Neutrophil (primary cell): Measurements from ENCODE around the gene HOXC6.

Source experiments
- H3K27ac ChIP-seq: fragments of 200-600 bp; sonication (generic); 2 replicates; pipeline ENCODE4 v1.5.1; 2016; ENCODE audit warnings: mild to moderate bottlenecking, moderate library complexity
- H3K27me3 ChIP-seq: fragments of 200-600 bp; sonication (generic); 2 replicates; pipeline ENCODE4 v1.6.0; 2016; ENCODE audit warnings: mild to moderate bottlenecking
- H3K36me3 ChIP-seq: fragments of 200-600 bp; sonication (generic); 2 replicates; pipeline ENCODE4 v1.5.1; 2017
- H3K4me1 ChIP-seq, 2 experiments: fragments of 200-600 bp in 1 of 2; sonication (generic) in 1 of 2; 1 replicate in 1 of 2; 2 replicates in 1 of 2; pipeline versions ENCODE4 v1.5.1 to v1.6.1; 2013 to 2016; ENCODE audit warnings: low read depth in 1 of 2, low read length in 1 of 2, mild to moderate bottlenecking in 1 of 2, moderate library complexity in 1 of 2; ENCODE audit not compliant: control insufficient read depth in 1 of 2, insufficient read depth in 1 of 2
- H3K4me3 ChIP-seq, 2 experiments: fragments of 200-600 bp in 1 of 2; sonication (generic) in 1 of 2; 1 replicate in 1 of 2; 2 replicates in 1 of 2; pipeline ENCODE4 v1.5.1; 2013 to 2016; ENCODE audit warnings: low read depth in 1 of 2, low read length in 1 of 2, mild to moderate bottlenecking in 1 of 2, moderate library complexity in 1 of 2
- H3K9me3 ChIP-seq: fragments of 200-600 bp; sonication (generic); 2 replicates; pipeline ENCODE4 v1.5.1; 2016
- TF ChIP-seq, protein P1 (sequence below): fragments of 200-600 bp; sonication (generic); IDR thresholded peaks from 2 replicates; pipeline ENCODE4 v1.5.1; 2016; ENCODE audit warnings: antibody characterized with exemption

HOXC6 gene

DNA sequence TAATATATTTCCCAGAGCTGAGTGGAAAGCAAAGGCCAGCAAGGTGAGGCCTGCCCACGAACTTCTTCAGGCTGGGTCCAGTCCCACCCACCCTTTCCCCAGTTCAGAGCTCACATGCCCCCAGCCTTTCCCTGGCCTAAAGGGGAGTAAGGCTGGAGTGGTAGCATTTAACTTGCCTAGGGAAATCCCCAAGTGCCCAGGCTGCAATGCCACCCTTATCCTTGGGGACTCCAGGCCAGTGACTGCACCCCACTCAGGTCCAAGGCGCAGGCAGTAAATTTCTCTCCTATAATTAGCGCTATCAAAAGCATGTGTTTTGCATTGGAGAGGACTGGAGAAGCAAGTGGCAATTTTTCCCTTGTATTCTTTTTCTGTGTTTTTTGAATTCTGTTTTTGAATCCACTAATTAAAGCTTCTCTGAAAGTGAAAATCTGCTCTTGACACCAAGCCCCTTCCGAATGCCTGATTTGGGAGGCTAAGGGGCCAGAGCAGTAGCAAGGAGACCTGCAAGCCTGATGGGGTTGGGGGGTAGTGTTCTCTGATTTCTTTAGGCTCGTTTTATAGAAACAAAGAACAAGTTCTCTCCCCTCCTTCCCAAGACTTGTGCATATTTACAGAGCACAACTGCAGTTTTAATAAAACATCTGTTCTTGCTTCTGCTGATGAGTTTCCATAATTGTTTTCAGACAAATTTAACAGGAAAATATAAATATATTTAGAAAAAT, 3.5 kb upstream of the HOXC6 start:
- Histone ChIP-seq H3K27me3 (peaks cover 100% of the 10 kb centered on the region), H3K36me3 (no peaks in the 10 kb centered on the region), H3K4me1 (no peaks in the 10 kb centered on the region), H3K9me3 (no peaks in the 10 kb centered on the region), H3K4me3 (no peak overlapping the region), H3K27ac (no peak overlapping the region)
- TF ChIP-seq, protein P1, sequence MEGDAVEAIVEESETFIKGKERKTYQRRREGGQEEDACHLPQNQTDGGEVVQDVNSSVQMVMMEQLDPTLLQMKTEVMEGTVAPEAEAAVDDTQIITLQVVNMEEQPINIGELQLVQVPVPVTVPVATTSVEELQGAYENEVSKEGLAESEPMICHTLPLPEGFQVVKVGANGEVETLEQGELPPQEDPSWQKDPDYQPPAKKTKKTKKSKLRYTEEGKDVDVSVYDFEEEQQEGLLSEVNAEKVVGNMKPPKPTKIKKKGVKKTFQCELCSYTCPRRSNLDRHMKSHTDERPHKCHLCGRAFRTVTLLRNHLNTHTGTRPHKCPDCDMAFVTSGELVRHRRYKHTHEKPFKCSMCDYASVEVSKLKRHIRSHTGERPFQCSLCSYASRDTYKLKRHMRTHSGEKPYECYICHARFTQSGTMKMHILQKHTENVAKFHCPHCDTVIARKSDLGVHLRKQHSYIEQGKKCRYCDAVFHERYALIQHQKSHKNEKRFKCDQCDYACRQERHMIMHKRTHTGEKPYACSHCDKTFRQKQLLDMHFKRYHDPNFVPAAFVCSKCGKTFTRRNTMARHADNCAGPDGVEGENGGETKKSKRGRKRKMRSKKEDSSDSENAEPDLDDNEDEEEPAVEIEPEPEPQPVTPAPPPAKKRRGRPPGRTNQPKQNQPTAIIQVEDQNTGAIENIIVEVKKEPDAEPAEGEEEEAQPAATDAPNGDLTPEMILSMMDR = no peak

DNA sequence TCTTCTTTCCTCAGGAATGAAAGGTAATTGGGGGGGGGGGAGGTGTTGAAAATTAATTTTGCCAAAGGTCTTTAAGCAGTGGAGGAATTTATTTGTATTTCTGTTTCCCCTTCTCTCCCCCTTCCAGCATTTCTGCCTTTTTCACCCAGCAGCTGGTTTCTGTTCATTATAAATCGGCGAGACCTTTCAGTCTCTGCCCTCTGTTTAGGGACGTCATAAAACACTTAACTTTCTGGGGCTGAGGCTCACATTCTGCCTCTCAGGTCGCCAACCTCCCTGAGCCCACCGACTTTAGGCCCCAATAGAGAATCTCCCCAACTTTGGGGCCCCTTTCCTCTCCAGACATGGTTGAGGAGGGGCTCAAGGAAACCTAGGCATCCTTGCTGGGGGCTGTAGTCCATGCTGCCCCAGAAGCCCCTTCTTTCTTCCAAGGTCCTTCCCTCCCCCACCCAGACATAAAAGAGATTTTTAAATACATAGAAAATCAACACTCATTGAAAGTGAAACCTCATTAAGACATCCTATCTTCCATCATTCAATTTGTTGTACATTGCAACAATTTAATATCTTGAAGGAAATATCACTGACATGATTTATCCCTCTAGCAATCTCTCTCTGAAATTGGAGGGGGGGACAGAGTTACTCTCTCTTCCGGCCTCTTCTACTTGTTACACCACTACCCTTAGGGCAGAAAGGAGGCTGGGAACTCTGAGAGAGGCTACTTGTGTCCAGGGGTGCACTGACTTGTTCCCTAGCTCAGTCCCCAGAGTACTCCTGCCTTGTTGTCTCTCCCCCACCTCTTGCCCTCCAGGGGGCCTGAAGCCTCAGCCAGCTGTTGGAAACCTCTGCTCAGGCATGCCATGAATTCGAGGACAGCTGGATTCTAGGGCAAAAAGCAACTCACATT, 2.5 kb upstream of the HOXC6 start:
- Histone ChIP-seq H3K4me3 (no peak overlapping the region), H3K27me3 (peaks cover 100% of the 10 kb centered on the region), H3K9me3 (no peaks in the 10 kb centered on the region), H3K36me3 (no peaks in the 10 kb centered on the region), H3K27ac (no peak overlapping the region), H3K4me1 (no peaks in the 10 kb centered on the region)
- TF ChIP-seq, protein P1 = no peak

DNA sequence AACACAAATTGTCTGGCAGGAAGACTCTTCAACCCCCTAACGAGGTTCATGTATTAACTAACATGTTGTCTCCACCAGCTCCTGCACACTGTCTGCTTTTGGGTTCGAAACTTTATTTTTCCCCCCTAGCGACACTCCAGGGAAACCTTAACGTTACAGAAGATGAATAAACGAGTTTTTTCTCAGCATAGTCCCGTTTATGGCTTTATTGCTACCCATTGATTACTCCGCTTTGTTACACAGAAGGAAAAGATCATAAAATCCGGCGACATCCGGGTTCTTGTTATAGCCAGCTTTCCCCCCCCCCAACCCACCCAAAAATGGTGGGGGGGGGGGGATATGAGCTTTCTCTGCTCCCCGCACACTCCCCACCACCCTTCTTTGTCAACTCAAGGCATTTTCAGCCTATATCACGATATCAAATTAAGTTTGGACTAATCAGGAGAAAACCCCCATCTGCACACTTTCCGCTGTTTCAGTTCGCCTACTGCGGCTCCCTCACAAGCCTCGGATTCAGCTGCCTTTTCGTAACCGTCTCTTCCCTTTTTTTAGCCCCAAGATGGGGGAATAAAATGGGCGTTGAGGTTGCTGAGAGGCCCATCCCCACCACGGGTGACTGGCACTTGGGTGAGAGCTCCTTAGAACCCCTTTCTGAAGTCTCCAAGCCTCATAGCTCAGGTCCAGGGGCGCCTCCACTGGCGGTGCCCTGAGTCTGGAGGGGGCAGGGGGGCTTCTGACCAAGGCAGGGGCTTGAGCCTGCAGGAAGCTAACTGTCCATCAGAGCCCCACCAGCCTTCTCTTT, 1.4 kb upstream of the HOXC6 start:
- TF ChIP-seq, protein P1 = no peak
- H3K36me3 ChIP-seq = no peaks in the 10 kb centered on the region
- no peak overlapping the region for H3K27ac ChIP-seq
- no peaks in the 10 kb centered on the region for H3K9me3 ChIP-seq
- H3K27me3 ChIP-seq = peaks cover 100% of the 10 kb centered on the region
- no peak overlapping the region for H3K4me3 ChIP-seq
- no peaks in the 10 kb centered on the region for H3K4me1 ChIP-seq

GRCh38 chr12:54027442-54027786, 826 bp upstream of the HOXC6 start:
- H3K4me1 ChIP-seq = no peaks in the 10 kb centered on the region
- no peaks in the 10 kb centered on the region for H3K36me3 ChIP-seq
- no peak overlapping the region for H3K27ac ChIP-seq
- peaks cover 100% of the 10 kb centered on the region for H3K27me3 ChIP-seq
- TF ChIP-seq, protein P1 = no peak
- H3K4me3 ChIP-seq = no peak overlapping the region
- H3K9me3 ChIP-seq = no peaks in the 10 kb centered on the region

GRCh38 chr12:54029529-54030441, 1.5 kb downstream of the HOXC6 start:
- no peaks in the 10 kb centered on the region for H3K36me3 ChIP-seq
- no peak overlapping the region for H3K4me3 ChIP-seq
- no peak overlapping the region for H3K27ac ChIP-seq
- H3K9me3 ChIP-seq = peaks cover 7% of the 10 kb centered on the region
- TF ChIP-seq, protein P1 = no peak
- H3K4me1 ChIP-seq = no peaks in the 10 kb centered on the region
- H3K27me3 ChIP-seq = peaks cover 100% of the 10 kb centered on the region
